H9 (cell line): Measurements from ENCODE around the gene SELENOI. TPM values are rescaled to one million over a fixed set of nuclear protein-coding genes. Genes with fewer than 3 reads are reported as not detected.

Experiments
- DNase-seq: peaks from one replicate; pipeline ENCODE4 v3.0.0-alpha.2; 2017
- H2AFZ ChIP-seq: one replicate; pipeline ENCODE4 v1.6.1; 2013; ENCODE audit warnings: mild to moderate bottlenecking, low read length, control low read depth, moderate library complexity
- H2AK5ac ChIP-seq: 2 replicates; pipeline ENCODE4 v1.6.1; 2013; ENCODE audit warnings: low read length, control low read depth, mixed read lengths; ENCODE audit not compliant: insufficient read length
- H2BK120ac ChIP-seq: one replicate; pipeline ENCODE4 v1.6.1; 2013; ENCODE audit warnings: low read depth, mild to moderate bottlenecking, low read length, control low read depth, inconsistent platforms; ENCODE audit not compliant: poor library complexity, severe bottlenecking
- H2BK12ac ChIP-seq: 2 replicates; pipeline ENCODE4 v1.6.1; 2013; ENCODE audit warnings: low read length, control low read depth, mixed read lengths, low read depth; ENCODE audit not compliant: insufficient read length
- H2BK15ac ChIP-seq: 2 replicates; pipeline ENCODE4 v1.6.1; 2013; ENCODE audit warnings: low read depth, low read length, control low read depth
- H2BK20ac ChIP-seq: one replicate; pipeline ENCODE4 v1.6.1; 2013; ENCODE audit warnings: low read depth, mild to moderate bottlenecking, low read length, control low read depth, inconsistent platforms; ENCODE audit not compliant: poor library complexity, severe bottlenecking
- H2BK5ac ChIP-seq: 2 replicates; pipeline ENCODE4 v1.6.1; 2013; ENCODE audit warnings: low read length, control low read depth, mixed read lengths; ENCODE audit not compliant: insufficient read length
- H3K14ac ChIP-seq: 2 replicates; pipeline ENCODE4 v1.6.1; 2013; ENCODE audit warnings: low read length, control low read depth; ENCODE audit not compliant: insufficient read depth
- H3K18ac ChIP-seq: 2 replicates; pipeline ENCODE4 v1.6.1; 2013; ENCODE audit warnings: low read depth, mild to moderate bottlenecking, mixed read lengths, low read length, control low read depth; ENCODE audit not compliant: insufficient read length
- H3K23ac ChIP-seq: 2 replicates; pipeline ENCODE4 v1.6.1; 2013; ENCODE audit warnings: low read length, control low read depth, mixed read lengths, low read depth; ENCODE audit not compliant: insufficient read length
- H3K23me2 ChIP-seq: 2 replicates; pipeline ENCODE4 v1.6.1; 2013; ENCODE audit warnings: low read depth, mild to moderate bottlenecking, mixed read lengths, low read length, control low read depth; ENCODE audit not compliant: insufficient read length, poor library complexity, severe bottlenecking
- H3K27ac ChIP-seq: 2 replicates; pipeline ENCODE4 v1.5.1; 2013; ENCODE audit warnings: low read length, control low read depth, mixed read lengths, low read depth; ENCODE audit not compliant: insufficient read length
- H3K27me3 ChIP-seq: 2 replicates; pipeline ENCODE4 v1.6.1; 2013; ENCODE audit warnings: low read length, control low read depth, inconsistent platforms; ENCODE audit not compliant: insufficient read depth
- H3K4ac ChIP-seq: 2 replicates; pipeline ENCODE4 v1.6.1; 2013; ENCODE audit warnings: low read depth, mild to moderate bottlenecking, control low read depth, inconsistent platforms, low read length, moderate library complexity
- H3K4me1 ChIP-seq: 2 replicates; pipeline ENCODE4 v1.6.1; 2013; ENCODE audit warnings: low read length, control low read depth, inconsistent platforms; ENCODE audit not compliant: insufficient read depth
- H3K4me2 ChIP-seq: 2 replicates; pipeline ENCODE4 v1.6.1; 2013; ENCODE audit warnings: low read length, control low read depth, mixed read lengths; ENCODE audit not compliant: insufficient read length, insufficient read depth
- H3K56ac ChIP-seq: 2 replicates; pipeline ENCODE4 v1.6.1; 2013; ENCODE audit warnings: low read depth, mild to moderate bottlenecking, mixed read lengths, low read length, control low read depth; ENCODE audit not compliant: insufficient read length
- H3K79me1 ChIP-seq: 2 replicates; pipeline ENCODE4 v1.6.1; 2013; ENCODE audit warnings: low read depth, mild to moderate bottlenecking, moderate library complexity, low read length, control low read depth, inconsistent platforms; ENCODE audit not compliant: insufficient read depth, poor library complexity, severe bottlenecking
- H3K79me2 ChIP-seq: 2 replicates; pipeline ENCODE4 v1.6.1; 2013; ENCODE audit warnings: low read length, control low read depth, inconsistent platforms; ENCODE audit not compliant: insufficient read depth
- H3K9ac ChIP-seq: 2 replicates; pipeline ENCODE4 v1.6.1; 2013; ENCODE audit warnings: low read length, control low read depth, mixed read lengths; ENCODE audit not compliant: insufficient read length; ENCODE audit errors: extremely low read depth
- H3K9me3 ChIP-seq: one replicate; pipeline ENCODE4 v1.6.1; 2013; ENCODE audit warnings: low read depth, low read length, inconsistent platforms; ENCODE audit not compliant: control insufficient read depth
- H3T11ph ChIP-seq: one replicate; pipeline ENCODE4 v1.6.1; 2013; ENCODE audit warnings: mild to moderate bottlenecking, low read length, control low read depth, inconsistent platforms
- H4K20me1 ChIP-seq: one replicate; pipeline ENCODE4 v1.6.1; 2013; ENCODE audit not compliant: control insufficient read depth, insufficient read length, insufficient read depth
- H4K5ac ChIP-seq: 2 replicates; pipeline ENCODE4 v1.6.1; 2013; ENCODE audit warnings: low read depth, mild to moderate bottlenecking, mixed read lengths, low read length, control low read depth; ENCODE audit not compliant: insufficient read length
- H4K8ac ChIP-seq: replicated peaks from 2 replicates; pipeline ENCODE4 v1.6.1; 2013; ENCODE audit warnings: low read length, control low read depth, mixed read lengths, low read depth; ENCODE audit not compliant: insufficient read length
- H4K91ac ChIP-seq: 2 replicates; pipeline ENCODE4 v1.6.1; 2013; ENCODE audit warnings: low read depth, mild to moderate bottlenecking, moderate library complexity, mixed read lengths, low read length, control low read depth; ENCODE audit not compliant: insufficient read length
- H3K27ac Mint-ChIP-seq, 3 experiments: 2 replicates in 2 of 3; 3 replicates in 1 of 3; pipeline ENCODE4 v1.8.0; 2020 to 2021; ENCODE audit warnings: mixed read lengths in 3 of 3, mild to moderate bottlenecking in 1 of 3, moderate library complexity in 1 of 3
- H3K27me3 Mint-ChIP-seq: 2 replicates; pipeline ENCODE4 v1.8.0; 2021; ENCODE audit warnings: low read depth, mild to moderate bottlenecking, moderate library complexity, mixed read lengths
- H3K36me3 Mint-ChIP-seq, 3 experiments: 2 replicates in 2 of 3; 3 replicates in 1 of 3; pipeline ENCODE4 v1.8.0; 2020 to 2021; ENCODE audit warnings: low read depth in 3 of 3, mixed read lengths in 3 of 3; ENCODE audit not compliant: insufficient read depth in 1 of 3
- H3K4me1 Mint-ChIP-seq, 2 experiments: 2 replicates each; pipeline ENCODE4 v1.8.0; 2020; ENCODE audit warnings: mixed read lengths in 2 of 2
- H3K4me3 Mint-ChIP-seq, 2 experiments: 2 replicates in 1 of 2; 3 replicates in 1 of 2; pipeline ENCODE4 v1.8.0; 2020 to 2021; ENCODE audit warnings: mild to moderate bottlenecking in 2 of 2, mixed read lengths in 2 of 2, moderate library complexity in 1 of 2
- H3K9me3 Mint-ChIP-seq, 2 experiments: 2 replicates in 1 of 2; 3 replicates in 1 of 2; pipeline ENCODE4 v1.8.0; 2020; ENCODE audit warnings: mild to moderate bottlenecking in 2 of 2, mixed read lengths in 2 of 2, moderate library complexity in 1 of 2
- CTCF ChIP-seq: fragments of 200-600 bp; sonication (generic); conservative IDR thresholded peaks from 3 replicates; pipeline ENCODE4 v1.8.0; 2021; ENCODE audit warnings: antibody characterized with exemption, mild to moderate bottlenecking
- WGBS: extraction: QIAGEN DNeasy Blood & Tissue Kit; methylation state at CpG from one replicate; pipeline ENCODE4 v1.1.7; 2013; ENCODE audit warnings: missing lambda C conversion rate, low lambda C conversion rate, mixed read lengths; ENCODE audit not compliant: insufficient read length; ENCODE audit errors: extremely low coverage; 5-methylcytosine and 5-hydroxymethylcytosine counted together
- total RNA-seq: library from RNA; stranded (reverse); gene quantifications from 2 replicates; pipeline ENCODE4 v1.2.1, GENCODE V29; 2021

Gene SELENOI
- total RNA-seq, 1 experiment from 2014 or later, result 41.9 TPM

GRCh38 chr2:26438926-26439325 is 93.0 kb downstream of the SELENOI start:
- no peak overlapping the region for H3T11ph ChIP-seq

More at GRCh38 chr2:26438926-26439325, 93.0 kb downstream of the SELENOI start:
- Mint-ChIP-seq H3K9me3 (no peaks in the 10 kb centered on the region), H3K36me3 (no peaks in the 10 kb centered on the region), H3K27ac (no peak overlapping the region; a peak in 1 of 7 replicates), H3K27me3 (peaks cover 1% of the 10 kb centered on the region; the same call in 1 of the 2 replicates), H3K4me3 (no peak overlapping the region), H3K4me1 (no peaks in the 10 kb centered on the region)
- DNase-seq, result no peak
- Histone ChIP-seq H3K27me3 (no peaks in the 10 kb centered on the region), H2BK20ac (no peak overlapping the region), H3K18ac (no peak overlapping the region), H4K8ac (no peak overlapping the region), H2AK5ac (no peak overlapping the region), H4K91ac (no peak overlapping the region), H3K79me2 (no peaks in the 10 kb centered on the region), H3K14ac (no peak overlapping the region), H3K9ac (no peak overlapping the region), H2BK15ac (no peak overlapping the region), H2BK12ac (no peak overlapping the region), H4K20me1 (no peaks in the 10 kb centered on the region), H3K4me1 (no peaks in the 10 kb centered on the region), H3K56ac (no peak overlapping the region), H3K79me1 (no peaks in the 10 kb centered on the region), H2AFZ (no peak overlapping the region), H3K23ac (no peak overlapping the region), H2BK120ac (no peak overlapping the region), H3K23me2 (no peaks in the 10 kb centered on the region), H3K4ac (no peak overlapping the region), H3K4me2 (no peak overlapping the region), H3K9me3 (no peaks in the 10 kb centered on the region), H4K5ac (no peak overlapping the region), H2BK5ac (no peak overlapping the region), H3K27ac (no peak overlapping the region)
- TF ChIP-seq CTCF, result no peak
- no CpG with 5 or more reads among the region's 5 CpGs for WGBS
